RWPE2 (cell line): ENCODE measurements around the gene MXRA5.
"Not testable (repeated sequence)": the region's sequence is repeated elsewhere in the genome, so short reads cannot be mapped to it uniquely, and the experiment has no call there.

Experiments used
- ATAC-seq: fragments of 200-7000 bp; cut with Tn5 transposase; 3 replicates; pipeline ENCODE4 v1.9.1; 2021; ENCODE audit warnings: low read depth
- DNase-seq: peaks from one replicate; pipeline ENCODE4 v3.0.0-alpha.2; 2020; ENCODE audit warnings: low spot score
- H3K27ac ChIP-seq: fragments of 450-650 bp; 2 replicates; pipeline ENCODE4 v1.5.1; 2017; ENCODE audit warnings: mild to moderate bottlenecking; ENCODE audit not compliant: poor library complexity, severe bottlenecking
- H3K27me3 ChIP-seq: fragments of 250-450 bp; sonication (Bioruptor Pico); 2 replicates; pipeline ENCODE4 v1.5.1; 2021; ENCODE audit warnings: mild to moderate bottlenecking, moderate library complexity; ENCODE audit not compliant: insufficient read depth, poor library complexity, severe bottlenecking
- H3K36me3 ChIP-seq: fragments of 250-450 bp; sonication (Bioruptor Pico); 2 replicates; pipeline ENCODE4 v1.5.1; 2020; ENCODE audit warnings: low read depth, mild to moderate bottlenecking, moderate library complexity
- H3K4me1 ChIP-seq: fragments of 250-450 bp; sonication (Bioruptor Pico); 2 replicates; pipeline ENCODE4 v1.5.1; 2021; ENCODE audit warnings: mild to moderate bottlenecking, moderate library complexity; ENCODE audit not compliant: insufficient read depth, poor library complexity, severe bottlenecking
- H3K4me3 ChIP-seq: fragments of 250-450 bp; sonication (Bioruptor Pico); 2 replicates; pipeline ENCODE4 v1.5.1; 2021; ENCODE audit warnings: mild to moderate bottlenecking, moderate library complexity; ENCODE audit not compliant: severe bottlenecking
- H3K9me3 ChIP-seq: fragments of 250-450 bp; sonication (Bioruptor Pico); 2 replicates; pipeline ENCODE4 v1.5.1; 2021; ENCODE audit warnings: mild to moderate bottlenecking, moderate library complexity; ENCODE audit not compliant: severe bottlenecking
- CTCF ChIP-seq: fragments of 450-650 bp; IDR thresholded peaks from one replicate; pipeline ENCODE4 v1.5.1; 2017; ENCODE audit warnings: mild to moderate bottlenecking, moderate library complexity; ENCODE audit not compliant: poor library complexity, severe bottlenecking

MXRA5 gene

GRCh38 chrX:3280706-3281105 is 65.7 kb downstream of the MXRA5 start:
- DNase-seq (no peak), ATAC-seq (no peak)
- H3K9me3 ChIP-seq: no peaks in the 10 kb centered on the region
- no peak for TF ChIP-seq CTCF
- peaks cover 3% of the 10 kb centered on the region for H3K4me1 ChIP-seq
- H3K4me3 ChIP-seq: no peak overlapping the region
- H3K27me3 ChIP-seq: no peaks in the 10 kb centered on the region
- H3K36me3 ChIP-seq: no peaks in the 10 kb centered on the region
- H3K27ac ChIP-seq: no peak overlapping the region

GRCh38 chrX:3273668-3274067 is 72.8 kb downstream of the MXRA5 start:
- H3K4me3 ChIP-seq, H3K9me3 ChIP-seq, DNase-seq, ATAC-seq, H3K36me3 ChIP-seq, H3K27me3 ChIP-seq: not testable (repeated sequence)
- Histone ChIP-seq H3K27ac (peak overlapping the region; percentile 18), H3K4me1 (peaks cover 14% of the 10 kb centered on the region)

GRCh38 chrX:3271834-3272186 is 74.6 kb downstream of the MXRA5 start:
- Histone ChIP-seq H3K36me3 (no peaks in the 10 kb centered on the region), H3K9me3 (no peaks in the 10 kb centered on the region), H3K4me1 (peaks cover 17% of the 10 kb centered on the region), H3K27ac (peak overlapping the region; percentile 90), H3K27me3 (no peaks in the 10 kb centered on the region), H3K4me3 (no peak overlapping the region)
- no peak for TF ChIP-seq CTCF
- ATAC-seq: peak; percentile 79
- DNase-seq: no peak

- Histone ChIP-seq H3K27ac (peak overlapping the region; percentile 90), H3K4me1 (peaks cover 17% of the 10 kb centered on the region), H3K9me3 (no peaks in the 10 kb centered on the region), H3K36me3 (no peaks in the 10 kb centered on the region), H3K27me3 (no peaks in the 10 kb centered on the region), H3K4me3 (no peak overlapping the region)
- peak; percentile 71 for ATAC-seq
- TF ChIP-seq CTCF: no peak
- peak; percentile 36 for DNase-seq
Measured at GRCh38 chrX:3271183-3271833, 75.1 kb downstream of the MXRA5 start.

- Histone ChIP-seq H3K4me1 (peaks cover 19% of the 10 kb centered on the region), H3K4me3 (no peak overlapping the region), H3K36me3 (no peaks in the 10 kb centered on the region), H3K27me3 (no peaks in the 10 kb centered on the region), H3K9me3 (no peaks in the 10 kb centered on the region), H3K27ac (peak overlapping the region; percentile 90)
- ATAC-seq (peak; percentile 64), DNase-seq (no peak)
- no peak for TF ChIP-seq CTCF
Measured at GRCh38 chrX:3268829-3269228, 77.6 kb downstream of the MXRA5 start.
